SU-DHL-6 (cell line): ENCODE measurements around the gene LRRTM4.
A peak's percentile ranks its signal among the peaks of the same experiment; 100 is the strongest.

ENCODE experiments used
- H2AFZ ChIP-seq: fragments of 200-600 bp; sonication (generic); 2 replicates; pipeline ENCODE4 v1.6.1; 2014; ENCODE audit warnings: low read depth, mild to moderate bottlenecking, moderate library complexity, mixed read lengths, antibody characterized with exemption, low read length; ENCODE audit not compliant: severe bottlenecking
- H3F3A ChIP-seq: fragments of 200-600 bp; shearing (Covaris generic); 2 replicates; pipeline ENCODE4 v1.6.0; 2016; ENCODE audit warnings: antibody characterized with exemption, mild to moderate bottlenecking; ENCODE audit not compliant: insufficient read depth
- H3K27ac ChIP-seq: fragments of 200-600 bp; sonication (generic); 2 replicates; pipeline ENCODE4 v1.5.1; 2016; ENCODE audit warnings: low read depth, mild to moderate bottlenecking, low read length, moderate library complexity, mixed read lengths
- H3K27me3 ChIP-seq: fragments of 200-600 bp; sonication (generic), shearing (Covaris generic); 2 replicates; pipeline ENCODE4 v1.6.0; 2014; ENCODE audit warnings: mild to moderate bottlenecking, low read length
- H3K36me3 ChIP-seq: fragments of 200-600 bp; sonication (generic); 2 replicates; pipeline ENCODE4 v1.6.1; 2014; ENCODE audit warnings: mild to moderate bottlenecking, low read length, mixed read lengths
- H3K4me2 ChIP-seq: fragments of 300-600, 200-600 bp; shearing (Covaris generic), sonication (generic); 2 replicates; pipeline ENCODE4 v1.6.0; 2014; ENCODE audit warnings: low read length, low read depth, mild to moderate bottlenecking; ENCODE audit not compliant: poor library complexity, severe bottlenecking
- H3K4me3 ChIP-seq: fragments of 200-600 bp; sonication (generic); 2 replicates; pipeline ENCODE4 v1.5.1; 2014; ENCODE audit warnings: antibody characterized with exemption, low read length, mild to moderate bottlenecking, mixed read lengths; ENCODE audit not compliant: insufficient read depth, poor library complexity, severe bottlenecking
- H3K79me2 ChIP-seq: fragments of 200-600 bp; sonication (generic); 2 replicates; pipeline ENCODE4 v1.6.1; 2014; ENCODE audit warnings: mild to moderate bottlenecking, low read length, moderate library complexity; ENCODE audit not compliant: insufficient read depth
- H3K9ac ChIP-seq: fragments of 200-600 bp; sonication (generic); 2 replicates; pipeline ENCODE4 v1.7.0; 2014; ENCODE audit warnings: mild to moderate bottlenecking, low read length
- H3K9me2 ChIP-seq: fragments of 200-600 bp; sonication (generic); replicated peaks from 2 replicates; pipeline ENCODE4 v1.6.1; 2014; ENCODE audit warnings: low read length; ENCODE audit not compliant: insufficient read depth
- H3K9me3 ChIP-seq: fragments of 200-600 bp; sonication (generic); 2 replicates; pipeline ENCODE4 v1.6.1; 2014; ENCODE audit warnings: low read length, mixed read lengths; ENCODE audit not compliant: insufficient read depth
- H4K20me1 ChIP-seq: fragments of 200-600 bp; sonication (generic); 2 replicates; pipeline ENCODE4 v1.6.1; 2014; ENCODE audit warnings: low read depth, mild to moderate bottlenecking, antibody characterized with exemption, low read length, moderate library complexity, mixed read lengths
- EZH2phosphoT487 ChIP-seq: fragments of 200-600 bp; sonication (generic), shearing (Covaris generic); conservative IDR thresholded peaks from 2 replicates; pipeline ENCODE4 v1.6.1; 2018; ENCODE audit warnings: mild to moderate bottlenecking, antibody characterized with exemption, low read length, moderate library complexity, mixed read lengths
- TF ChIP-seq, protein P1 (sequence below): fragments of 200-600 bp; sonication (generic); IDR thresholded peaks from one replicate; pipeline ENCODE4 v1.5.1; 2017; ENCODE audit warnings: antibody characterized with exemption, mild to moderate bottlenecking, low read length, moderate library complexity; ENCODE audit not compliant: insufficient read depth, poor library complexity, severe bottlenecking

LRRTM4 gene

DNA sequence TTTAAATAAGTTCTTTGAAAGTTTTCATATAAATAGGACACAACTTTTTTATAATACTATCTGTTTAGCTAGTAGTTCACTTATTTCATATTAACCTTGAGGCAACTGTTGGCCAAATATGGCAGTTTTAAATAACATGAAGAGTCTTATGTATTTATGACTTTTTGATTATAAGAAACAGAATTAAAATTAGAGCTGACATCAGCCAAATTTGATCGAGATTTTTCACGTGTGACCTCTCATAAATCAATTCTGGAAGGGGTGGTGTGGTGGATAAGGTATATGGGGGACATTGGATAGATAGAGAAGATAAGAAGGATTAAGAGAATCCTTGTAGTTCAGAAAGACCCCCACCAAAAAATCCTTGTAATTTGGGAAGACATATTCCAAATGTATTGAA lies 776.6 kb downstream of the LRRTM4 start:
- Histone ChIP-seq H3K9me3 (no peaks in the 10 kb centered on the region), H3K36me3 (no peaks in the 10 kb centered on the region), H3K9ac (no peak overlapping the region), H3K4me3 (no peak overlapping the region), H3K27me3 (no peaks in the 10 kb centered on the region), H4K20me1 (no peaks in the 10 kb centered on the region), H3F3A (no peaks in the 10 kb centered on the region), H3K9me2 (no peaks in the 10 kb centered on the region), H3K4me2 (no peak overlapping the region), H2AFZ (no peak overlapping the region), H3K79me2 (no peaks in the 10 kb centered on the region), H3K27ac (no peak overlapping the region)
- TF ChIP-seq, protein P1, sequence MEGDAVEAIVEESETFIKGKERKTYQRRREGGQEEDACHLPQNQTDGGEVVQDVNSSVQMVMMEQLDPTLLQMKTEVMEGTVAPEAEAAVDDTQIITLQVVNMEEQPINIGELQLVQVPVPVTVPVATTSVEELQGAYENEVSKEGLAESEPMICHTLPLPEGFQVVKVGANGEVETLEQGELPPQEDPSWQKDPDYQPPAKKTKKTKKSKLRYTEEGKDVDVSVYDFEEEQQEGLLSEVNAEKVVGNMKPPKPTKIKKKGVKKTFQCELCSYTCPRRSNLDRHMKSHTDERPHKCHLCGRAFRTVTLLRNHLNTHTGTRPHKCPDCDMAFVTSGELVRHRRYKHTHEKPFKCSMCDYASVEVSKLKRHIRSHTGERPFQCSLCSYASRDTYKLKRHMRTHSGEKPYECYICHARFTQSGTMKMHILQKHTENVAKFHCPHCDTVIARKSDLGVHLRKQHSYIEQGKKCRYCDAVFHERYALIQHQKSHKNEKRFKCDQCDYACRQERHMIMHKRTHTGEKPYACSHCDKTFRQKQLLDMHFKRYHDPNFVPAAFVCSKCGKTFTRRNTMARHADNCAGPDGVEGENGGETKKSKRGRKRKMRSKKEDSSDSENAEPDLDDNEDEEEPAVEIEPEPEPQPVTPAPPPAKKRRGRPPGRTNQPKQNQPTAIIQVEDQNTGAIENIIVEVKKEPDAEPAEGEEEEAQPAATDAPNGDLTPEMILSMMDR = no peak
- TF ChIP-seq EZH2phosphoT487 = no peak

DNA sequence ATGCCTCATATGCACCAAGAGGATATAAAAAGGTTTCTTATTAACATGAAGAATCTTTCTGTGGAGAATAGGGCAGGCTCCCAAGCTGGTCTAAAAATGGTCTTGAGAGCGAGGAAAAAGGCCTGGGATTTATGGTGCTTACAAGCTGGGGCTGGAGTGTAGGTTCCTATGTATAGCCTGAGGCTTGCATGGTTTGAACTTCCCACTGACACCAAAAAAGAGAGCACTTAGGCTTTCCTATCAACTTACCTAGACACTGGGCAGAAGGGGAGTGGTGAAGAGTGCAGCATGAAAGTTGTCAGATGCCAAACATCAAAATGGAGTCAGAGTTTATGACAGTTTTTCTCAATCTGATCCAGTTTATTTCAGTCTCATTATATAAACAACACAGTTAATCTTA lies 784.6 kb downstream of the LRRTM4 start:
- H3K9me2 ChIP-seq = no peaks in the 10 kb centered on the region
- no peaks in the 10 kb centered on the region for H3K9me3 ChIP-seq
- no peaks in the 10 kb centered on the region for H3K36me3 ChIP-seq
- no peak overlapping the region for H3K4me2 ChIP-seq
- no peaks in the 10 kb centered on the region for H4K20me1 ChIP-seq
- no peak overlapping the region for H3K4me3 ChIP-seq
- H3K27ac ChIP-seq = no peak overlapping the region
- H3F3A ChIP-seq = no peaks in the 10 kb centered on the region
- H2AFZ ChIP-seq = no peak overlapping the region
- TF ChIP-seq EZH2phosphoT487 = no peak
- TF ChIP-seq, protein P1 = no peak
- H3K79me2 ChIP-seq = no peaks in the 10 kb centered on the region
- no peak overlapping the region for H3K9ac ChIP-seq
- no peaks in the 10 kb centered on the region for H3K27me3 ChIP-seq

DNA sequence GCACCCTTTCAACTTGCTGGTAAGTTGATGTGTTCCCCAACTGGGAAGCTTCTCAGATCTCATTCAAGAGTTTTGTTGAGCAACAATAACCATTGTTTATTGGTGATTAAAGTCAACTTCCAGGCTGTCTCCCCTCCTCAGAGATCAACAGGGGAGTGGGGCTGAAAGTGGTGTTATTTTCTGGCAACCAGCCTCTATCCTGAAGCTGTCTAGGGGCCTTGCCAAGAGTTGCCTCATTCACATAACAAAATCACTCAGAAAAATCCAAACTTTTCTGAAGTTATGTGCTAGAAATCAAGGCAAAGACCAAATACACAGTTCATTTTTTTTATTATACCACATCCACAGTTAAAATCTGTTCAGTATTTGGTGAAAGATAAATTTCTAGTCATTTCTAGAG lies 788.4 kb downstream of the LRRTM4 start:
- Histone ChIP-seq H2AFZ (no peak overlapping the region), H3K9ac (no peak overlapping the region), H3K9me2 (no peaks in the 10 kb centered on the region), H3F3A (no peaks in the 10 kb centered on the region), H3K27ac (no peak overlapping the region), H3K27me3 (no peaks in the 10 kb centered on the region), H3K79me2 (no peaks in the 10 kb centered on the region), H3K4me3 (no peak overlapping the region), H3K4me2 (no peak overlapping the region), H4K20me1 (no peaks in the 10 kb centered on the region), H3K9me3 (no peaks in the 10 kb centered on the region), H3K36me3 (no peaks in the 10 kb centered on the region)
- TF ChIP-seq, protein P1 = no peak
- no peak for TF ChIP-seq EZH2phosphoT487

DNA sequence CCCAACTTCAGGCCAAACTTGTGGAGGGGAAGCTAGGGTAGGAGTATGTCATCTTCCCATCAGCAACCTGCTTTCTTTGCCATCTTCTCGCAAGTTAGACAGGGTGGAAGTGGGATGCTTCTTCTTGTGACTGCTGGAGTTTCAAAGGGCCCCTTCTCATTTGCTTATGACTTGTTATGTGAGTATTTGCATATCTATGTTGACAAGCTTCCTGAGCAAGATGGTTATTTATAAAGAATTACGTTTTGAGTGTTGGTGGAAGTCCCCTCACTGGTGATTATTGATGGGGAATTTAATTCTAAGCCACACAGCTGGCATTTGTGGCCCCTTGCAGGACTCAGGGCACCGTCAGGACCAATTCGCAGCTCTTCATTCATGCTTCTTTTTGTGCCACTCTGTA lies 791.0 kb downstream of the LRRTM4 start:
- no peaks in the 10 kb centered on the region for H3K36me3 ChIP-seq
- no peaks in the 10 kb centered on the region for H3K79me2 ChIP-seq
- H3K27ac ChIP-seq = no peak overlapping the region
- H3K27me3 ChIP-seq = no peaks in the 10 kb centered on the region
- no peaks in the 10 kb centered on the region for H3K9me3 ChIP-seq
- no peak overlapping the region for H2AFZ ChIP-seq
- H3F3A ChIP-seq = no peaks in the 10 kb centered on the region
- H3K4me3 ChIP-seq = no peak overlapping the region
- no peaks in the 10 kb centered on the region for H3K9me2 ChIP-seq
- H4K20me1 ChIP-seq = no peaks in the 10 kb centered on the region
- TF ChIP-seq EZH2phosphoT487 = no peak
- TF ChIP-seq, protein P1 = no peak
- peak overlapping the region; percentile 3 for H3K4me2 ChIP-seq
- H3K9ac ChIP-seq = no peak overlapping the region
